Hematopoietic multipotent progenitor cell (in vitro differentiated cells): ENCODE data around the gene GGCX. TPM values are rescaled to one million over a fixed set of nuclear protein-coding genes. Genes with fewer than 3 reads are reported as not detected.
A peak's percentile ranks its signal among the peaks of the same experiment; 100 is the strongest.
"Not testable (repeated sequence)": the region's sequence is repeated elsewhere in the genome, so short reads cannot be mapped to it uniquely, and the experiment has no call there.

Source experiments
- DNase-seq, 3 donors: peaks; one replicate each; pipeline ENCODE4 v3.0.0-alpha.2; 2011 to 2015; ENCODE audit warnings: low read depth in 2 of 3, low spot score in 2 of 3
- total RNA-seq: library from RNA; depleted of rRNA; stranded (reverse); fragments of >200 nt; gene quantifications from one replicate; pipeline ENCODE4 v1.2.3, GENCODE V29; 2012

The GGCX gene
- total RNA-seq, 1 donor, result 20.7 TPM

DNA sequence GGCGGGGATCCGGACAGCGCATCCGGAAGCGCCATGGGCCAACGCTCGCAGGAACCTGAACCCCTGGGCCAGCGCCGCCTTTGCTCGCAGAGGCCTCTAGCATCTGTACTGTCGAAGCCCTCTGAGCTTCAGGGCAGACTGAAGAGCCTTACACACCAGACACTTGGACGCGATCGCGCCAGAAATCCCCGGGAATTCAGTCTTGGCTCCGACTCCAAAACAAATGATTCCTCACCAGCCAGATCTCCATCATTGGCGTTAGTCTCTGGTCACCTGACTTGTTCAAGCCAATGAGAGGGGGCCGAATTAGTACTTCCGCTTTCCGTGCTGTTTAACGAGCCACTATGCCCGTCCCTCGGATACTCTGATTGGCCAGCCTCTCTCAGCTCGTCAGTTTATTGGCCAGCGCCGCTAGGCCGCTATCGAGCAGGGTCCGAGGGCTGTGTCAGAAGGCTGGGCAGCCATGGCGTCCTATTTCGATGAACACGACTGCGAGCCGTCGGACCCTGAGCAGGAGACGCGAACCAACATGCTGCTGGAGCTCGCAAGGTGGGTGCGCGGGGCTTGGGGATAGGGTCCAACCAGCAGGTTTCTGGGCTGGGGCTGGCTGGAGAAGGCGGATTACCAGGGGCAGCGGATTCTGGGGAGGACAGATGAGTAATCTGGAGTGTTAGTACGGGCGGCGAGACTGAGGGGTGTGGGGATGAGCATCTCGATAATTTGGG lies 34.2 kb upstream of the GGCX start, which contains the start of gene RNF181:
RNF181 (plus strand) TSS at position 445 of the 725 bp plus-strand sequence; CDS start at position 464, 19 bp downstream.
- DNase-seq, result peak; percentile 70 to 97 (median 94)

DNA sequence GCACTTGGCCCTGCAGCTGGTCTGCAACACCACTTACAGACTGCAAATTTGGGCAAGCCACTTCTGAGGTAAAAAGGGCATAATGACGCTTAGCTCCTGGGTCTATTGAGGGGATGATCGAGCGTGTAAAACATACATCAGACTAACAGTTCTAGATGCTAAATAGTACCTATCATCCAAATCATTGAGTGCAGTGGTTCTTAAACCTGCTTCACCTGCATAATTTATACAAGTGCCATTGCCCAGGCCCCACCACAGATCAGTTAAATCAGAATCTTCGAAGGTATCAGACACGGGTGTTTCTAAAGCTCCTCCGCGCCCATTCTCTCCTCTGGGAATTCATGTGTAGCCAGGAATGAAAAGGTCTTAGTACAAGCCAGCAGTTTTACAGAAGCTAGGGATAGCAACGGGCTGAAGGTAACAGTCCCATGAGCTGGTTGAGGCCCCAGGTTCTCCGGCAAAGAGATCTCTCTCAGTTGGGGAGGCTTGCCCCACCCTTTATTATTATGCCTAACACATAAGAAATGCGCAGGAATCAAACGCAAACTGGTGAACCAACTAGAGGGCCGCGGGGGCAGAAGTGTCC lies 33.5 kb upstream of the GGCX start:
- DNase-seq, result no peak

GRCh38 chr2:85593023-85593422 lies 31.7 kb upstream of the GGCX start:
- DNase-seq, result no peak

DNA sequence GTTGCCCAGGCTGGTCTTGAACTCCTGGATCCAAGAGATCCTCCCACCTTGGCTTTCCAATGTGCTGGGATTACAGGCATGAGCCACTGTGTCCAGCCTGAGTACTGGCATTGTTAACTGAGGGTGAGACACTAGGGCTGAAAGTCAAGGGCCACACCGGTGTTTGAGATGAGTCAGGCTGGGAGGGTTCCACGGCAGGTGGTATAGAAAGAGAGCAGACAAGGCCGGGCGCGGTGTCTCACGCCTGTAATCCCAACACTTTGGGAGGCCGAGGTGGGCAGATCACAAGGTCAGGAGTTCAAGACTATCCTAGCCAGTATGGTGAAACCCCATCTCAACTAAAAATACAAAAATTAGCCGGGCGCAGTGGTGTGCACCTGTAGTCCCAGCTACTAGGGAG lies 31.0 kb upstream of the GGCX start:
- not testable (repeated sequence) for DNase-seq

GRCh38 chr2:85591563-85591962 lies 30.3 kb upstream of the GGCX start:
- DNase-seq, result no peak

DNA sequence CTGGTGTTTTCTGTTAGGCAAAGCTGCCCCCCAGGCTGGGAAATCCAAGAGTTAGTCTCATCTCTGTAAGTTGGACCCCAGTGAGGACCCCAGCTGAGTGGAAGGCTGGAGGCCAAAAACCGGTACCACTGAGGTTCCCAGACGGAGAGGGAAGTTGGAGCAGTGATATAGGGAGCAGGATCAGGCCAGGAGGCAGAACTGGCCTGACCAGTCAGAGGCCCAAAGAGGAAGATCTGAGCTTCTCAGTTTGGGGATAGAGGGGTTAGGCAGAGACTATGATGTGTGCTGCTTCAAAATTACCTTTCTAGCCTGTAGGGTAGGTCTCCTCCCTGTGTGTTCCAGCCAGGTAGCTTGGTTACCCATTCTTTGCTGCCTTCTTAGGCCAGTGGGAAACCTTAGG lies 29.7 kb upstream of the GGCX start:
- DNase-seq, result no peak

DNA sequence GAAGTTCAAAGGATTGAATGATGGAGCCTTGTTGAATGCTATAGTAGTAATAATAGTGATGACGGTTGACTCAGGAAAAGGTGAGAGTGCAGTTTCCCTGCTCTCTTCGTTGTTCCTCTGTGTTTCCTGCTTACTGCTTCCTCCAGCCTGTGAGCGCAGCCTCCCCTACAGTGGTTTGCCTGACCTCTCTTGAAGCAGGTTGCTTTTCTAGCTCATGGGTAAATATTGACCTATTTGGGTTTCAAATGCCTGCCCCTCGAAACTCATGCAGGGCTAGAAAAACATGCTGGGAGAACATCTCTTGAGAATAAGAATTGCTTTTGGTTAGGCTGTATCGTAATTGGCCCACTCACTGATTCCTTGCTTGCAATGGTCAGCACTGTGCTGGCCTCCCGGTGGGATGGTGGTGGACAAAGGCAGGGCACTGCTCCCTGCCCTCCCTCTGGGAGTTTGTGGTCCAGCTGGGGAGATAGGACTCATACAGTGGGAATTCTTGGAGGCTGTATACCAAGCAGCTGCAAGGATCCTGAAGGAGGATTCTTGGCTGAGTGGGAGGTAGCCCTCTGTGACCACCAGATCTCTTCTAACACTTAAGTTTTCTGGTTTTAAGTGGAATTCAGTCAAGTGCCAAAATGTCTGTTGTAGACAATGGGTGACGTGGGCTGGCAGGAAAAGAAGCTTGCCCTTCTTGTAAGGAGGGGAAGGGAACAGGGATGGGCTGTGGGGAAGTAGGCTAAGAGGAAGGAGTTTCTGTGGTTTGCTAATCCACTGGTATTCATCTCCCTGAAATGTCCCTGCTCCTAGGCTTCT lies 28.9 kb upstream of the GGCX start:
- DNase-seq, result no peak

GRCh38 chr2:85589181-85589580 lies 27.9 kb upstream of the GGCX start:
- DNase-seq, result no peak

- no peak for DNase-seq
These were observed 27.4 kb upstream of the GGCX start for GRCh38 chr2:85588645-85589044.

- DNase-seq, result peak in 1 of 3 donors; percentile 62
These were observed 26.9 kb upstream of the GGCX start for GRCh38 chr2:85588236-85588635.

DNA sequence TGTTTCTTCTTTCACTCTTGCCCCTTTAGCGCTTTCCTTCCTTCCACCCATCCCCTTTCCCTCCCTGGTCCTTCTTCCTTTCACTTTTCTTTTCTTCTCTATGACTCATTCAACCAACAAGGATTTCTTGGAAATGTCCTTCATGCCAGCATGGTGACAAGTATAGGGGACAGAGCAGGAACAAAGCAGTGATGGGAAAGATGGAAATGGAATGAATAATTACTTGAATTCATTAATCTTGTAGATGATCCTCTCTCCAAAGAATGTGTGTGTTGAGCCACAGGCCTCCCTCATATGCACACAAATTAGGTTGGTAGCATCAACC lies 24.4 kb upstream of the GGCX start:
- DNase-seq, result no peak

DNA sequence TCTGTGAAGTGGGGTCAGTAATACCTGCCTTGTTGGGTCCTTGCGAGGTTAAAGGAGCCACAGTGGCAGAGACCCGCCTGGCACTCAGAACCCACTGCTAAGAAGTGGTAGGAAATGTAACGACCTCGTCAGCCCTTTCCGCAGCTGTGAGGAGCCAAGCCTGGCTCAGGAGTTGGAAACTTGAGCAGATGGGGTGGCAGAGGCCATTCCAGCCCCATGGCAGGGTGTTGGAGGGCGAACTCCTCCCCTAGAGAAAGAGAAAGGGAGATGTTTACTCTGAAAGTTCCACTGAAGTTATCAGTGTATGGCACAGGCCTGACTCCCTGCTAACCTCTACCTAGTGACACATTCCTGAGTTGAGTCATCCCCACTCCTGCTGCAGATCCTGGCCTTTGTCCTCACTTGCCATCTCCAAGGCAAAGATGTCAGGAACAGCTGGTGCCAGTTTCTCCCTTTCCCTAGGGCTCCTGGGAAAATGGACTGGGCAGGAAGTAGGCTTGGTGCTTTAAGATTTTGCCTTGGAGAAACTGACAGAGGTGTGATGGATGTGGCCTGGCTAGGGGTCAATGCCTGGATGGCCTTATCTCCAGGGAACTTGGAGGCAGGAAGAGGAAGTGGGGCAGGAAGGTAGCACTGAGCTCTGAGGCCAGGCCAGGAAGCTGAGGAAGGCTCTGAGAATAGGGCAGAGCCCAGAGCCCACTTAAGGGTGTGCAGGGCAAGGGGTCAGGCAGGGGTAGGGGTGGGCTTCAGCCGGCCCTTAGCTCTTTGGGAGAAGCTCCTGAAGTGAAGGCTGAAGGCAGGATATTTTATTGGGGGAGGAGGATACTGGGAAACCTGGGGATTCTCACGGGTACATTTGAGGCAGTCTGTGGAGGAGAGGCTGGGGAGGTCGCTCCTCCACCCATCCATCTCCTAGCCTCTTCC lies 23.8 kb upstream of the GGCX start:
- no peak for DNase-seq

- DNase-seq, result peak in 1 of 3 donors; percentile 37
These were observed 23.1 kb upstream of the GGCX start, which contains the start of gene VAMP5 for GRCh38 chr2:85584354-85584856. VAMP5 (plus strand) TSS chr2:85584431; CDS start chr2:85584491, 60 bp downstream.

DNA sequence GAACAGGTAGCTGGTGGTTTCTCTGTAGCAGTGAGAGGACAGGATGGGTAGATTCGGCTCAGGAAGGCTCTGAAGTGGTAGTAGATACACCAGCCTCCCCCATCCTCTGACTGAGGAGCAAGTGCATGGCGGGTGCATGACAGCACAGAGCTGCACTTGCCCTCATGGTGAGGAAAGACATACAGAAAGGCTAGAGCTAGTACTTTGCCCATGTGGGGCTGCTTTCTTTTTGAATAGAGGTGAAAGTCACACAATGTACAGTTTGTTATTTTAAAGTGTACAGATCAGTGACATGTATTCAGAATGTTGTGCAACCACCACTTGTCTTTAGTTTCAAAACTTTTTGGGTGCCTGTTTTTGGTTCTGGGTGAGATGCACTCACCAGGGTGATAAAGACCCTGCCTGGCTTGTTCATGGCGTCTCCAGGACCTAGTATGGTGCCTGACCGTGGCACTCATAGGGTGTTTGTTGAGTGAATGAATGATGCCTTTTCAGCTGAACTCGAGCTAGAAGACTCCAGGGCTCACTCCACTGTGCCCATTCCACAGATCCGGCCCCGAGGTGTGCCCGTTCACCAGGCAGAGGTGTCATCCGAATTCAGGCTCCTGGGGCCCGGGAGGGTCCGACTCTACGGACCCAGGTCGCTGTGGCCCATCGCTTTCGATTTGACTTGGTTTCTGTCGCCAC lies 22.5 kb upstream of the GGCX start:
- DNase-seq, result no peak

DNA sequence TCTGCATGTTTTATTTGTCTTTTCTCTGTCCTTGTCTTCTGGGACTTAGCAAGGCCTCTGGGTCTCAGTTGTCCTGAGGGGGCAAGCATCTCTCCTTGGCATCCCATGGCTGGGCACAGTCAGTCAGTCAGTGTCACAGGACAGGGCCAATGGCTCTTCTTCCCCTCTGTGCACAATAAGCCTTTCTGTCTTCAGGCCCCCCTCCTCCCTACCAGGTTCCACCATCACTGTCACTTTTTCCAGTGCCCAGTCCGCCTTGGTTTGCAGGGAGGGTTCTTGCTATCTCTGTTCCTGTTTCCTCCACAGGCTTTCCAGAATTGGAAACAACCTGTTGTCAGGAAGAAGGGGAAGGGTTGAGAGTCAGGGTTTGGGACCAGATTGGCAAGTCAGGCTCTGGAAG lies 21.2 kb upstream of the GGCX start:
- DNase-seq, result no peak

DNA sequence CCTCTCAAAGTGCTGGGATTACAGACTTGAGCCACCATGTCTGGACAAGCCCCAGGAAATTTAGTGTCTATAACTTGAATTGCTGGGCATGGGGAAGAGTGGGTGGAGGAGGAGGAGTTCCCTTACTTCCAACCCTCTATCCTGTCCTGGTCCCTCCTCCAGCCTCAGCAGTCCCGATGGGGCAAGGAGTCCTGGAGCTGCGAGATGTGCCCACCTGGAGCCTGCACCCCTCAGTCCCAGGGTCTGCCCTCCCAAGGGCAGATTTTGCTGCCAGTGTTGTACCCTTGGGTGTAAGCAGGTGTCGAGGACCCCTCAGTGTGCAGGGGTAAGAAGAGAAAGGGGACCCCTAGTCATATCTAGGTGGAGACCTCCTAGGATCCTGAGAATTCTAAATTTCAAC lies 18.9 kb upstream of the GGCX start:
- no peak for DNase-seq

DNA sequence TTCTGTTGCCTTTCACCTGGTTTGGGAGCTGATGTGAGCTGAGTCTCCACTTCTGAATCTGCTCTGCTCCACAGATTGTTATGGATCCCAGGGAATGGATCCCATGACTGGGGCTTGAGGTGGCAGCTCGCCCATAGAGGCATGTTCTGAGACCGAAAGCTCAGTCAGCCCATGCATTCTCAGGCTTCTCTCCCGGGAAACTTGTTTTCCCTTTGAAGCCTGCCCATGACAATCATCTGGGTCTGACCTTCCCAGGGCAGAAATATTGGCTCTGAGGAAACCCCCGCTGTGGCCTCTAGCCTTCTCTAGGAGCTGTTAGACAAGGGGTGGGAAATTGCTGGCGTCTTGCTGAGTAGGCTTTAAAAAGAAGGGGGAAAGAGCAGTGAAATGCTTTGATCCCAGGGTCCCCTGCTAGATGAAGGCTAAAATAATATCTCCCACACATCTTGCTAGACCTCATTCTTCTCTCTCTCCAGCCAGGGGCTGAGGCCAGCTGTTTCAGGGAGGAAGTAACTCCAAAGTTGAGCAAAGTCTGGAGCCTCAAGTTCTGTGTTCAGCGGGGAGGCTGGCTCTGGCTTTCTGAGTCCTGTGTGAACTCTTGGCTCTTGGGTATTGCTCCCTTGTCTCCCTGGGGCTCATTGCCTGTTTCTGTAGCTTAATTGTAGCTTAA lies 18.1 kb upstream of the GGCX start:
- peak in 1 of 3 donors; percentile 42 for DNase-seq

- DNase-seq, result peak in 2 of 3 donors; percentile 81 to 85
These were observed 17.2 kb upstream of the GGCX start for GRCh38 chr2:85578243-85579180.
